CD4-positive, alpha-beta T cell (primary cell): Measurements from ENCODE around the gene CAVIN1. TPM values are rescaled to one million over a fixed set of nuclear protein-coding genes. Genes with fewer than 3 reads are reported as not detected.
A peak's percentile ranks its signal among the peaks of the same experiment; 100 is the strongest.
"Not testable (repeated sequence)": the region's sequence is repeated elsewhere in the genome, so short reads cannot be mapped to it uniquely, and the experiment has no call there.

Experiments used
- ATAC-seq: fragments of 200-7000 bp; cut with Tn5 transposase; one replicate; pipeline ENCODE4 v1.10.0; 2022; ENCODE audit warnings: mild to moderate bottlenecking; ENCODE audit not compliant: poor library complexity
- CTCF ChIA-PET: fragments of 350-600 bp; sonication (Branson Sonifier 250); formaldehyde crosslinking; loops from one replicate; lab custom pipeline; 2021; ENCODE audit warnings: antibody characterized with exemption, inconsistent platforms; lab: Charles Lee
- POLR2A ChIA-PET: fragments of 350-600 bp; sonication (Branson Sonifier 250); formaldehyde crosslinking; loops from one replicate; lab custom pipeline; 2021; ENCODE audit warnings: antibody characterized with exemption, inconsistent platforms; lab: Charles Lee
- DNase-seq, 14 experiments: peaks; one replicate each; pipeline ENCODE4 v3.0.0-alpha.2; 2013 to 2020; ENCODE audit warnings: mixed read lengths in 2 of 14
- H3K27ac ChIP-seq, 2 donors: one replicate each; pipeline versions ENCODE4 v1.5.1 to v1.7.0; 2013; ENCODE audit warnings: low read length in 2 of 2, low read depth in 1 of 2, mild to moderate bottlenecking in 1 of 2
- H3K27me3 ChIP-seq, 2 experiments: 1 replicate in 1 of 2; 2 replicates in 1 of 2; pipeline versions ENCODE4 v1.6.1 to v1.7.0; 2013; ENCODE audit warnings: low read length in 2 of 2, control low read depth in 1 of 2, mild to moderate bottlenecking in 1 of 2, moderate library complexity in 1 of 2; ENCODE audit not compliant: insufficient read depth in 2 of 2, control insufficient read depth in 1 of 2
- H3K36me3 ChIP-seq: one replicate; pipeline ENCODE4 v1.6.1; 2013; ENCODE audit warnings: low read length, control low read depth; ENCODE audit not compliant: insufficient read depth
- H3K4me1 ChIP-seq: one replicate; pipeline ENCODE4 v1.6.1; 2013; ENCODE audit warnings: low read length, control low read depth; ENCODE audit not compliant: insufficient read depth
- H3K4me3 ChIP-seq: one replicate; pipeline ENCODE4 v1.5.1; 2013; ENCODE audit warnings: mild to moderate bottlenecking, low read length, moderate library complexity
- H3K9me3 ChIP-seq, 2 experiments: 1 replicate in 1 of 2; 2 replicates in 1 of 2; pipeline versions ENCODE4 v1.6.1 to v1.7.0; 2013; ENCODE audit warnings: low read length in 2 of 2, mild to moderate bottlenecking in 2 of 2, control low read depth in 1 of 2, moderate library complexity in 1 of 2; ENCODE audit not compliant: control insufficient read depth in 1 of 2, insufficient read depth in 1 of 2
- H3K27ac Mint-ChIP-seq: one replicate; pipeline ENCODE4 v1.8.0; 2020; ENCODE audit warnings: mixed read lengths
- H3K27me3 Mint-ChIP-seq: one replicate; pipeline ENCODE4 v1.8.0; 2021; ENCODE audit warnings: mixed read lengths
- H3K36me3 Mint-ChIP-seq: one replicate; pipeline ENCODE4 v1.8.0; 2021; ENCODE audit warnings: low read depth, mixed read lengths
- H3K4me1 Mint-ChIP-seq: one replicate; pipeline ENCODE4 v1.8.0; 2021; ENCODE audit warnings: low read depth, mixed read lengths
- H3K4me3 Mint-ChIP-seq: one replicate; pipeline ENCODE4 v1.8.0; 2020; ENCODE audit warnings: mild to moderate bottlenecking, mixed read lengths
- H3K9me3 Mint-ChIP-seq: one replicate; pipeline ENCODE4 v1.8.0; 2020; ENCODE audit warnings: mixed read lengths
- CTCF ChIP-seq: fragments of 200-600 bp; IDR thresholded peaks from one replicate; pipeline ENCODE4 v1.8.0; 2022; ENCODE audit warnings: antibody characterized with exemption, mild to moderate bottlenecking
- intact Hi-C, 2 experiments: fragments of 100-400 bp; cut with DNase I in 1 of 2; cut with micrococcal nuclease in 1 of 2; formaldehyde crosslinking; loops; one replicate each; pipeline versions ENCODE4 v1.15.1 to v1.9.0; 2023 to 2025; cut with DNase I, micrococcal nuclease
- total RNA-seq, 174 experiments: library from RNA in 2 of 174; stranded (reverse) in 2 of 174; gene quantifications; one replicate each; pipeline ENCODE4 v1.2.3 and lab custom pipeline; 2021 to 2026

Gene CAVIN1
- total RNA-seq, 2 experiments from 2014 or later = 0.14 to 0.16 TPM

GRCh38 chr17:42402117-42402516 is 20.9 kb downstream of the CAVIN1 start:
- intact Hi-C loops = no loop called here
- H3K4me3 Mint-ChIP-seq = no peak overlapping the region
- H3K9me3 ChIP-seq = no peaks in the 10 kb centered on the region
- no peaks in the 10 kb centered on the region for H3K36me3 ChIP-seq
- H3K27ac Mint-ChIP-seq = no peak overlapping the region
- H3K27ac ChIP-seq = no peak overlapping the region
- H3K4me1 ChIP-seq = peaks cover 21% of the 10 kb centered on the region
- no peaks in the 10 kb centered on the region for H3K27me3 ChIP-seq
- CTCF ChIA-PET = interaction anchor here (2.8 to 6.8 kb wide), 2 partner anchors 84 to 180 kb away, joined by 9 to 187 read pairs; no protein-coding TSS in a partner anchor
- H3K36me3 Mint-ChIP-seq = no peaks in the 10 kb centered on the region
- TF ChIP-seq CTCF = no peak
- H3K4me1 Mint-ChIP-seq = peaks cover 15% of the 10 kb centered on the region
- H3K9me3 Mint-ChIP-seq = no peaks in the 10 kb centered on the region
- H3K27me3 Mint-ChIP-seq = no peaks in the 10 kb centered on the region
- POLR2A ChIA-PET = interaction anchor here (3.0 kb wide), 1 partner anchor 13 kb away, joined by 18 read pairs; the partner anchor contains the start of gene STAT3
- no peak overlapping the region for H3K4me3 ChIP-seq
- no peak for ATAC-seq
- no peak for DNase-seq

GRCh38 chr17:42400844-42401375 is 22.1 kb downstream of the CAVIN1 start:
- H3K36me3 ChIP-seq, H3K9me3 ChIP-seq, H3K4me3 ChIP-seq, H3K27ac Mint-ChIP-seq, H3K27me3 ChIP-seq, intact Hi-C loops, ATAC-seq, H3K36me3 Mint-ChIP-seq, H3K27me3 Mint-ChIP-seq, H3K9me3 Mint-ChIP-seq, DNase-seq, H3K4me3 Mint-ChIP-seq, H3K27ac ChIP-seq: not testable (repeated sequence)
- ChIA-PET POLR2A (interaction anchor here (3.7 kb wide), 1 partner anchor 12 kb away, joined by 50 read pairs; the partner anchor contains the start of gene STAT3), CTCF (interaction anchor here (0.9 to 2.8 kb wide), 4 partner anchors 13 to 179 kb away, joined by 3 to 8 read pairs (median 5); partner anchors contain the start of gene STAT3)
- H3K4me1 Mint-ChIP-seq = peaks cover 12% of the 10 kb centered on the region
- peaks cover 14% of the 10 kb centered on the region for H3K4me1 ChIP-seq

GRCh38 chr17:42399948-42400843 is 22.9 kb downstream of the CAVIN1 start:
- Mint-ChIP-seq H3K4me1 (peaks cover 10% of the 10 kb centered on the region), H3K36me3 (no peaks in the 10 kb centered on the region), H3K27ac (no peak overlapping the region), H3K4me3 (no peak overlapping the region), H3K9me3 (no peaks in the 10 kb centered on the region), H3K27me3 (no peaks in the 10 kb centered on the region)
- Histone ChIP-seq H3K27me3 (no peaks in the 10 kb centered on the region), H3K9me3 (no peaks in the 10 kb centered on the region), H3K27ac (no peak overlapping the region), H3K36me3 (no peaks in the 10 kb centered on the region), H3K4me3 (no peak overlapping the region), H3K4me1 (peaks cover 11% of the 10 kb centered on the region)
- peak in 2 of 14 experiments; percentile 14 to 30 for DNase-seq
- TF ChIP-seq CTCF = no peak
- no peak for ATAC-seq
- ChIA-PET CTCF (interaction anchor here (0.8 to 2.8 kb wide), 6 partner anchors 12 to 178 kb away, joined by 3 to 8 read pairs (median 4); partner anchors contain the start of gene STAT3), POLR2A (interaction anchor here (3.7 kb wide), 1 partner anchor 11 kb away, joined by 50 read pairs; the partner anchor contains the start of gene STAT3)
- intact Hi-C loops = no loop called here
